Activated CD4-positive, alpha-beta T cell treated with anti-CD3 and anti-CD28 coated beads for 4 hours (primary cell): ENCODE results near the gene ATP11A.
"Not testable (repeated sequence)": the region's sequence is repeated elsewhere in the genome, so short reads cannot be mapped to it uniquely, and the experiment has no call there.

Experiments used
- DNase-seq, 2 donors: peaks; one replicate each; pipeline ENCODE4 v3.0.0-alpha.2; 2020

The ATP11A gene

DNA sequence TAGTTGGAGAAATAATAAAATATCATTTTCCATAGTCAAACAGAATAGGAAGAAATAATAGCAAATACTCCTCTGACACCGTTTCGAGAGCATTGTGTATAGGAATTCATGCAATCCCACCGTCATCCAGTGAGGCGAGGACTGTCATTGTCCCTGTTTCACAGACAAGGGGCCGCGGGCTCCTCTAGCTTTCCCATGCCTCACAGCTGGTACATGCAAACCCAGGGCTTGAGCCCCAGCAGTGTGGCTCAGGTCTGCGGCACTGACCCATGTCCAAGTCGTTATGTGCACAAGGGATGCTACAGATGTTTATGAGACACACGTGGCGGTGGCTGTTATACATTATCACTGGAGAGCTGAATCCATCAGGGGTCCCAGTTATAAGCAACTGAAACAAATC is 18.5 kb upstream of the ATP11A start:
- no peak for DNase-seq

GRCh38 chr13:112672651-112673284 is 17.1 kb upstream of the ATP11A start:
- DNase-seq: no peak

GRCh38 chr13:112674412-112675365 is 15.1 kb upstream of the ATP11A start:
- DNase-seq: no peak

- no peak for DNase-seq
Measured at GRCh38 chr13:112675366-112675756, 14.5 kb upstream of the ATP11A start.

DNA sequence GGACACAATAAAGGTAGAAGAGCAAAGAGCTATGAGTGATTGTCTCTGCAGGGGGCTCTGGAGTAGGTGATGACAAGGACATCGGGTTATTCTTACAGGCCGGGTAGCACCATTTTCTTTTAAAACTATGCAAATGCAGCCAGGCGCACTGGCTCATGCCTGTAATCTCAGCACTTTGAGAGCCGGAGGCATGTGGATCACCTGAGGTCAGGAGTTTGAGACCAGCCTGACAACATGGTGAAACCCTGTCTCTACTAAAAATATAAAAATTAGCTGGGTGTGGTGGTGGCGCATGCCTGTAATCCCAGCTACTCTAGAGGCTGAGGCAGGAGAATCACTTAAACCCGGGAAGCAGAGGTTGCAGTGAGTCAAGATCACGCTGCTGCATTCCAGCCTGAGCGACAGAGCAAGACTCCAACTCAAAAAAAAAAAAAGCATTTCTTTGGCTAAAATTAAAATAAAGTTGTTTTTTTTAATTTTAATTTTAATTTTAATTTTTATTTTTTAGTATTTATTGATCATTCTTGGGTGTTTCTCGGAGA is 12.3 kb upstream of the ATP11A start:
- not testable (repeated sequence) for DNase-seq

GRCh38 chr13:112679381-112679780 is 10.5 kb upstream of the ATP11A start:
- no peak for DNase-seq

GRCh38 chr13:112679932-112680677 is 9.7 kb upstream of the ATP11A start:
- DNase-seq: no peak

GRCh38 chr13:112680741-112681360 is 9.0 kb upstream of the ATP11A start:
- no peak for DNase-seq

DNA sequence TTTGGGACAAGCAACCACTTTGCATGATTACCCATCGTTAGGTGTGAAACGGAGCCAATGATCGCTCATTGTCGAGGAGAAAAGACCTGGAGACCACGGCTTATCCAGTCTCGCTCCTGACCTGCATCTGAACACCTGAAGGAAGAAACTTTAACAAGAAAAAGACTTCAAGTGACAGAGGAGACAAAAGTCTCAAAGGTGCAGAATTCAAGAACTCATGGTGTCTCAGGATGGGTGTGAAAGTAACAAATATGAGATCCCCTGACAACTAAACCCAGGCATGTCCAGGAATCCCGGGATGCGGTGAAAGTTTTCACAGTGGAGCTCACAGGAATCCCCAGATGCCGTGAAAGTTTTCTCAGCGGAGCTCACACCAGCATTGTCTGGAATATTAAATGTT is 6.3 kb upstream of the ATP11A start:
- no peak for DNase-seq

GRCh38 chr13:112684071-112684845 is 5.6 kb upstream of the ATP11A start:
- DNase-seq: no peak

GRCh38 chr13:112685189-112685805 is 4.5 kb upstream of the ATP11A start:
- not testable (repeated sequence) for DNase-seq

DNA sequence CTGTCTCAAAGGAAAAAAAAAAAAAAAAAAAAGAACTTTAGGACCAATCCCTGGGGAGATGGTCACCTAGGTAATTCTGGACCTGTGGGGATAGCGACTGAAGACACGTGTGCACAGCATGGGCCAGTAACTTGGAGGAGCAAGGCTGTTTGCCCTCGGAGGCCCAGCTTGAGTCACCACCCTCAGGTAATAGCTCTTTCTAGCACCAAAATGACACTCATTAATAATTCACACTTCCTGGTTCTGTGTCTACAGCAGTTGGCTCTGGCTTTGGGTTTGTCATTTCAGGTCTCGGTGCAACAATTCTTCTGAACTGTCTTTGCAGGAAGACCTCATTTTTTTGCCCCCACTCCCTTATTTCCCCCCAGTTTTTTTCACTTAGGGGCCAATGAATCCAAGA is 3.9 kb upstream of the ATP11A start:
- DNase-seq: no peak

GRCh38 chr13:112686364-112686763 is 3.5 kb upstream of the ATP11A start:
- DNase-seq: no peak

GRCh38 chr13:112686987-112687386 is 2.9 kb upstream of the ATP11A start:
- DNase-seq: no peak

DNA sequence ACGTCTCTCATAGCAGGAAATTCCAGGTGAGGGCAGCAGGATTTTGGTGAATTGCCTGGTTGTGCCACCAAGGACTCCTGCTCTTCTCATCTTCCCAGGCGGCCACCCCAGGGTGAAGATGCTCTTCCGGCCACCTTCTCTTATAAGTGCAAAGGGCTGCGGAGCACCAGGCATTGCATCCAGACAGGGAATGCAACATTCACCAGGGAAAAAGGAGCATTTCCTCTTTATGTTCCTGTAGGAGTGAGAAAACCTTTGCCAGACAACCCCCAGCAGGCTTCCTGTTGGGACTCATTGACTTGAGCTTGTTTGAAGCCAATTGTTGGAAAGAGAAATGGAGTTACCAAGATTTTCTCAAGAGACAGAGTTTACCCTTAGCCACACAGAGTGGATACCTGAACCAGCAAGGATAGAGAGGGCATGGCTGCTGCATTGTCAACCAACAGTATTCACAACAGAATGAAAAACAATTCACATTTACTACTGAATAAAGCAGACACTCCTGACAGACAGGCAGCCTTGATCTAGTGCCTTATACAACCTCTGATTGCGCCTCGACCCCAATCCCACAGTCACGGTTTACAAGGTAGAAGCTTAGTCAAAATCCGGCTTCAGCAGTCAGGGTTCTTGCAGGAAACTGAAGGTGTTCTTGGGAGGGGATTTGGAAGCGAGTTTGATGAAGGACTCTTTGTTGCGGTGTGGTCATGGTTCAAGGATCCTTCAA is 1.8 kb upstream of the ATP11A start:
- no peak for DNase-seq

DNA sequence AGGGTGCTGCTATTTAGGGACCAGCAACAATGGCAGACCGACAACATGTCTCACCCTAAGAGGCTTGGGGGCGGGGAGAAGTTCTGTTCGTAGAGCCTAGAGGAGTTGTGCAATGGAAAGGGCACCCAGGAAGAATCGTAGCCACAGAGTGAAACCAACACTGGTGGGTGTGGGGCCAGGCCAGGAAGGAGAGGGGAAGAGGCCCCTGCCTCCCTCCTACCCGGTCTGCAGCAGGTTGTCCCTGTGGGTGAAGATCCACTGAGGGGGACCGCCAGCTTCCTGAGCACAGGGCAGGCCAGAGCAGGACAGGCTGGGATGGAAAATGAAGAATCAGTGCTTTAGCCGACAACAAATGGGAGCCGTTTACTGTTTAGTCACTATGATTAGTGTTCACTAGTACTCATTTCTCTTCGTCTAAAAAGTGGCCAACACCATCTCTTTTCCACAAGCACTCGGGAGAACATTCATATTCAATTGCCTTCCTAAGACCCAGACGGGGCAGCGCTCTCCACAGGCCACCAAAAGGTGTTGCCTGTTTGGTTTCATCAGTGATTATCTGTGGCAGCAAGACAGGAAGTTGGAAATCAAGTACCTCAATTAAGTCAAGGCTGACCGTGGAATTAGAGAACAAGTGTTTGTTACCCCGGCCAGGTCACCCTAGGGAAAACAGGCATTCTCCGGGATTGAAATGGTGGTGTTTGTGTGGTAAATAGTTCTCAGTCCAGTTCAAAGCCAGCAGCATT is 1.1 kb upstream of the ATP11A start:
- DNase-seq: peak; percentile 61 to 66

DNA sequence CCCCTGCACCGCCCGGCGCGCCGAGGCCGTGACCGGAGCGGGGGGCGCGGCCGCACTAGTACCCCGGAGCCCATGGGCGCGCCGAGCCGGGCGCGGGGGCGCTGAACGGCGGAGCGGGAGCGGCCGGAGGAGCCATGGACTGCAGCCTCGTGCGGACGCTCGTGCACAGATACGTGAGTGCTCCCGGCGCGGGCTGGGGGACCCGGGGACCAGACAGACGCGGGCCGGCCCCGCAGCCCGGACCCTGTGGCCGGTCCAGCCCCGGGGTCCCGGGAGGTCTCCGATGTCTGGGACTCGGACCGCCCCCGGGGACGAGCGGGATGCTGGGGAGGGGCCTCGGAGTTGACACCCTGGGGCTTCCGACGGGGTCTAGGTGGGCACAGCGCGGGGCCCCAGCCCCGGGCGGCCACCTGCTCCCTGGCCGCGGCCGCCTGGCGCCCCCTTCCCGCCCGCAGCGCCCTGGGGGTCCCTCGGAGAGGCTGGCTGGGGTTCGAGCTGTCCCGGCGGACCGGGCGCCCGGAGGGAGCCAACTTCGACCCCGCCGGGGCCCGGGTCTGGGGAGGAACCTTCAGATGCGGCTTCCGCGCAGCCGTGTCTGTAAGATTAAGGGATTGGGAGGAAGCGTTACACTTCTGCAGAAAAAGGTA is 568 bp downstream of the ATP11A start:
- DNase-seq: peak; percentile 17 to 22

GRCh38 chr13:112692104-112692503 is 2.3 kb downstream of the ATP11A start:
- no peak for DNase-seq

DNA sequence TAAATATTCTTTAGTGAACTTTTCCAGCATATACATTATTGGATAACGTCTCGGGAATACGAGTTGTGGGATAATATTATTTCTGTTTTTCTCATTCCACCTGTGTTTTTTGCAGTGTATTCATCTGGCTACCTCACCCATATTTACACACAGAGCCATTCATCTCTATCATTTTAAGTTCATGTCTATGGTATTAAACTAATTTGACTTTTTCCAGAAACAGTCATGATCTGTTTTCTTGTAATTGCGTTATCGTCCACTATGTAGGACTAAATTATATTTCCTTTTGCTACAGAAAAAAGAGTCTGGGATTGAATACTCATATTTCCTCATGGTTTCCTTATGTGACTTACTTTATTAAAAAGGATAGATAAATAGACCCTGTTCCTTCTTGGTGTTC is 2.7 kb downstream of the ATP11A start:
- no peak for DNase-seq
